MM.1S (cell line): ENCODE measurements around the gene BSN.

ENCODE experiments used
- DNase-seq: peaks from one replicate; pipeline ENCODE4 v3.0.0-alpha.2; 2015
- H2AFZ ChIP-seq: fragments of 300-600 bp; sonication (generic); 2 replicates; pipeline ENCODE4 v1.6.0; 2016; ENCODE audit warnings: antibody characterized with exemption, low read length
- H3F3A ChIP-seq: fragments of 300-600 bp; sonication (generic); 2 replicates; pipeline ENCODE4 v1.6.1; 2016; ENCODE audit warnings: mild to moderate bottlenecking, antibody characterized with exemption, low read length, moderate library complexity, mixed read lengths; ENCODE audit not compliant: insufficient read depth
- H3K27ac ChIP-seq: fragments of 300-600 bp; sonication (generic); 2 replicates; pipeline ENCODE4 v1.5.1; 2016; ENCODE audit warnings: mild to moderate bottlenecking, low read length
- H3K27me3 ChIP-seq: fragments of 300-600 bp; sonication (generic); replicated peaks from 2 replicates; pipeline ENCODE4 v1.6.0; 2016; ENCODE audit warnings: low read length; ENCODE audit not compliant: insufficient read depth
- H3K36me3 ChIP-seq: fragments of 300-600 bp; sonication (generic); replicated peaks from 2 replicates; pipeline ENCODE4 v1.6.1; 2016; ENCODE audit warnings: mild to moderate bottlenecking, low read length, mixed read lengths; ENCODE audit not compliant: insufficient read depth
- H3K4me1 ChIP-seq: fragments of 300-600 bp; sonication (generic); 2 replicates; pipeline ENCODE4 v1.6.1; 2016; ENCODE audit warnings: low read length, mixed read lengths
- H3K4me2 ChIP-seq: fragments of 300-600 bp; sonication (generic); 2 replicates; pipeline ENCODE4 v1.6.0; 2016; ENCODE audit warnings: low read depth, low read length
- H3K4me3 ChIP-seq: fragments of 300-600 bp; sonication (generic); 2 replicates; pipeline ENCODE4 v1.5.1; 2016; ENCODE audit warnings: low read length, mixed read lengths
- H3K79me2 ChIP-seq: fragments of 300-600 bp; sonication (generic); 2 replicates; pipeline ENCODE4 v1.6.1; 2016; ENCODE audit warnings: mixed run types, low read length, mixed read lengths
- H3K9ac ChIP-seq: fragments of 300-600 bp; sonication (generic); 2 replicates; pipeline ENCODE4 v1.6.1; 2016; ENCODE audit warnings: low read length, mixed read lengths
- H3K9me2 ChIP-seq: fragments of 300-600 bp; sonication (generic); replicated peaks from 2 replicates; pipeline ENCODE4 v1.6.1; 2016; ENCODE audit warnings: mild to moderate bottlenecking, low read length, mixed read lengths; ENCODE audit not compliant: insufficient read depth
- H3K9me3 ChIP-seq: fragments of 300-600 bp; sonication (generic); replicated peaks from 2 replicates; pipeline ENCODE4 v1.6.1; 2016; ENCODE audit warnings: mild to moderate bottlenecking, low read length, mixed read lengths; ENCODE audit not compliant: insufficient read depth
- H4K20me1 ChIP-seq: fragments of 300-600 bp; sonication (generic); 2 replicates; pipeline ENCODE4 v1.6.1; 2016; ENCODE audit warnings: mild to moderate bottlenecking, low read length, moderate library complexity, mixed read lengths; ENCODE audit not compliant: insufficient read depth
- EZH2 ChIP-seq: fragments of 300-600 bp; sonication (generic); optimal IDR thresholded peaks from 2 replicates; pipeline ENCODE3; 2017; ENCODE audit warnings: low read depth, mild to moderate bottlenecking, antibody characterized with exemption, low read length, mixed read lengths
- EZH2phosphoT487 ChIP-seq: fragments of 300-600 bp; sonication (generic); IDR thresholded peaks from 2 replicates; pipeline ENCODE4 v1.6.1; 2018; ENCODE audit warnings: antibody characterized with exemption, low read length
- TF ChIP-seq, protein P1 (sequence below): fragments of 300-600 bp; sonication (generic); IDR thresholded peaks from 2 replicates; pipeline ENCODE4 v1.5.1; 2016; ENCODE audit warnings: antibody characterized with exemption, low read length, mixed read lengths

Gene BSN

DNA sequence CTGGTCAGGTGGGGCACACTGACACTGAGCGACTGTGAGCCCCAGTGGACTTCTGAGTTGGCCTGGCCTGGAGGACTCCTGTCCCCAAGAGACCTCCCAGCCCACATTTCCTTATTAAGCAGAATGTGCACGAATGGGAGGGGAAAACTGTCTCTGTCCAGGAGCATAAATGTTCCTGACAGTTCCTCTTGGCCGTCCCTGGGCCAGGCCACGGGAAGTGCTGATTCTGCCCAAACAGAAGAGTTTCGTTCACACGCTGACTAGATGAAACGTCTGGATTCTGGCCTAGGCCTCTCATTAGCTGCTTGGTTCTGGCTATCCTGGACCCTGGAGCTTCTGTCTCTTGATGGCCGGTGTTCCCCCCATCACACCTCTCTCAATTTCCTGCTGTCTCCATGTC, 90.4 kb downstream of the BSN start:
- Histone ChIP-seq H3K4me3 (no peak overlapping the region), H3K4me2 (no peak overlapping the region), H3K27ac (no peak overlapping the region), H4K20me1 (no peaks in the 10 kb centered on the region), H3K4me1 (peaks cover 12% of the 10 kb centered on the region), H3K9me2 (no peaks in the 10 kb centered on the region), H3K36me3 (no peaks in the 10 kb centered on the region), H2AFZ (no peak overlapping the region), H3K79me2 (no peaks in the 10 kb centered on the region), H3F3A (no peaks in the 10 kb centered on the region), H3K27me3 (no peaks in the 10 kb centered on the region), H3K9ac (no peak overlapping the region), H3K9me3 (no peaks in the 10 kb centered on the region)
- TF ChIP-seq EZH2phosphoT487 (no peak), EZH2 (no peak)
- TF ChIP-seq, protein P1, sequence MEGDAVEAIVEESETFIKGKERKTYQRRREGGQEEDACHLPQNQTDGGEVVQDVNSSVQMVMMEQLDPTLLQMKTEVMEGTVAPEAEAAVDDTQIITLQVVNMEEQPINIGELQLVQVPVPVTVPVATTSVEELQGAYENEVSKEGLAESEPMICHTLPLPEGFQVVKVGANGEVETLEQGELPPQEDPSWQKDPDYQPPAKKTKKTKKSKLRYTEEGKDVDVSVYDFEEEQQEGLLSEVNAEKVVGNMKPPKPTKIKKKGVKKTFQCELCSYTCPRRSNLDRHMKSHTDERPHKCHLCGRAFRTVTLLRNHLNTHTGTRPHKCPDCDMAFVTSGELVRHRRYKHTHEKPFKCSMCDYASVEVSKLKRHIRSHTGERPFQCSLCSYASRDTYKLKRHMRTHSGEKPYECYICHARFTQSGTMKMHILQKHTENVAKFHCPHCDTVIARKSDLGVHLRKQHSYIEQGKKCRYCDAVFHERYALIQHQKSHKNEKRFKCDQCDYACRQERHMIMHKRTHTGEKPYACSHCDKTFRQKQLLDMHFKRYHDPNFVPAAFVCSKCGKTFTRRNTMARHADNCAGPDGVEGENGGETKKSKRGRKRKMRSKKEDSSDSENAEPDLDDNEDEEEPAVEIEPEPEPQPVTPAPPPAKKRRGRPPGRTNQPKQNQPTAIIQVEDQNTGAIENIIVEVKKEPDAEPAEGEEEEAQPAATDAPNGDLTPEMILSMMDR, result no peak
- DNase-seq, result no peak

DNA sequence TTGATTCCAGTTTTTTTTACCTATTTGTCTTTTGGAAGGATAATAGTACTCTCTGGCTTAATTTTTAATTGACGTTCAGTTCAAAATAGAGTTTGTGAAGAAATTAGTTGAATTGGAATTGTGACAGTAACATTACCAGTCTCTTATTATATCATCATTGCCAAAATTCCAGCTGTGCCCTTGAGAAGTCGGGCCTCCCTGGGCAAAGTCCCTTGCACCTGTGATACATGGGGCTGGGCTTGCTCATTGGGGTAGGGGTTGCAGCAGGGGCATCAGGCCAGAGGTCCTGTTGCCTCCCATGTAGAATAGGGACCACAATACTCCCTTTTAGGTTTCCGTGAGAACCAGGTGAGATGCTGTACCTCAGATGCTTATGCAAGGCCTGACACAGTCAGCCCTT, 92.0 kb downstream of the BSN start:
- no peak overlapping the region for H3K4me2 ChIP-seq
- H3K9me2 ChIP-seq, result no peaks in the 10 kb centered on the region
- H3K27me3 ChIP-seq, result no peaks in the 10 kb centered on the region
- H3F3A ChIP-seq, result no peaks in the 10 kb centered on the region
- no peak overlapping the region for H3K9ac ChIP-seq
- no peak overlapping the region for H3K27ac ChIP-seq
- no peaks in the 10 kb centered on the region for H3K9me3 ChIP-seq
- no peaks in the 10 kb centered on the region for H4K20me1 ChIP-seq
- no peaks in the 10 kb centered on the region for H3K79me2 ChIP-seq
- H2AFZ ChIP-seq, result no peak overlapping the region
- TF ChIP-seq, protein P1, result no peak
- TF ChIP-seq EZH2, result no peak
- no peak for TF ChIP-seq EZH2phosphoT487
- H3K4me1 ChIP-seq, result peaks cover 12% of the 10 kb centered on the region
- no peak overlapping the region for H3K4me3 ChIP-seq
- no peaks in the 10 kb centered on the region for H3K36me3 ChIP-seq
- DNase-seq, result no peak

- Histone ChIP-seq H3K9me3 (no peaks in the 10 kb centered on the region), H3K4me1 (peaks cover 12% of the 10 kb centered on the region), H3K27ac (no peak overlapping the region), H3K79me2 (no peaks in the 10 kb centered on the region), H3K9ac (no peak overlapping the region), H4K20me1 (no peaks in the 10 kb centered on the region), H3K4me3 (no peak overlapping the region; the same call in 1 of the 2 replicates), H3F3A (no peaks in the 10 kb centered on the region), H3K27me3 (0 out of 2 replicates have a peak, but pooled peaks cover 2% of the 10 kb centered on the region), H3K36me3 (no peaks in the 10 kb centered on the region), H3K4me2 (peak overlapping the region; percentile 57), H2AFZ (peak overlapping the region; percentile 63), H3K9me2 (no peaks in the 10 kb centered on the region)
- TF ChIP-seq EZH2 (no peak), EZH2phosphoT487 (no peak)
- TF ChIP-seq, protein P1, result no peak
- DNase-seq, result no peak
Measured at GRCh38 chr3:49647741-49648140, 93.5 kb downstream of the BSN start.
